HL-60 (cell line): ENCODE measurements around the gene CCL19.

Experiments
- DNase-seq, 2 experiments: peaks; one replicate each; pipeline ENCODE4 v3.0.0-alpha.2; 2010 to 2020; ENCODE audit warnings: low read depth in 1 of 2, low spot score in 1 of 2
- H3K27ac ChIP-seq: fragments of 250-450 bp; sonication (Bioruptor Pico); replicated peaks from 2 replicates; pipeline ENCODE4 v1.5.1; 2020; ENCODE audit warnings: mild to moderate bottlenecking, moderate library complexity
- H3K27me3 ChIP-seq: fragments of 250-450 bp; sonication (Bioruptor Pico); 2 replicates; pipeline ENCODE4 v1.5.1; 2021; ENCODE audit warnings: mild to moderate bottlenecking, moderate library complexity; ENCODE audit not compliant: insufficient read depth, poor library complexity, severe bottlenecking
- H3K4me3 ChIP-seq: replicated peaks from 2 replicates; pipeline ENCODE4 v1.5.1; 2011; ENCODE audit warnings: mild to moderate bottlenecking, control low read depth, low read length; ENCODE audit not compliant: insufficient read depth
- CTCF ChIP-seq: IDR thresholded peaks from one replicate; pipeline ENCODE4 v1.5.1; 2011; ENCODE audit warnings: low read length, control low read depth, inconsistent platforms; ENCODE audit not compliant: insufficient read depth
- GABPA ChIP-seq: IDR thresholded peaks from 2 replicates; pipeline ENCODE4 v1.6.1; 2012; ENCODE audit warnings: low read depth
- POLR2AphosphoS5 ChIP-seq: IDR thresholded peaks from 2 replicates; pipeline ENCODE4 v1.6.1; 2012; ENCODE audit warnings: low read depth
- REST ChIP-seq: IDR thresholded peaks from 2 replicates; pipeline ENCODE4 v1.6.1; 2012; ENCODE audit warnings: low read depth; ENCODE audit not compliant: insufficient replicate concordance
- SPI1 ChIP-seq: IDR thresholded peaks from 2 replicates; pipeline ENCODE4 v1.6.1; 2012; ENCODE audit warnings: low read depth, mild to moderate bottlenecking, borderline replicate concordance

The CCL19 gene

GRCh38 chr9:34717996-34718614 is 27.0 kb upstream of the CCL19 start:
- Histone ChIP-seq H3K27ac (no peak overlapping the region), H3K27me3 (peaks cover 4% of the 10 kb centered on the region), H3K4me3 (no peak overlapping the region)
- no peak for DNase-seq
- TF ChIP-seq POLR2AphosphoS5 (no peak), REST (no peak), SPI1 (no peak), CTCF (no peak), GABPA (no peak)

- no peak for DNase-seq
- H3K4me3 ChIP-seq: no peak overlapping the region
- no peak for TF ChIP-seq GABPA
- TF ChIP-seq POLR2AphosphoS5: no peak
- no peak for TF ChIP-seq CTCF
- TF ChIP-seq REST: no peak
Observed at GRCh38 chr9:34716711-34717110, 25.6 kb upstream of the CCL19 start.

GRCh38 chr9:34715639-34716215 is 24.7 kb upstream of the CCL19 start:
- Histone ChIP-seq H3K4me3 (no peak overlapping the region), H3K27me3 (peaks cover 4% of the 10 kb centered on the region), H3K27ac (no peak overlapping the region)
- TF ChIP-seq POLR2AphosphoS5 (no peak), GABPA (no peak), REST (no peak), CTCF (no peak), SPI1 (no peak)
- no peak for DNase-seq

More at GRCh38 chr9:34716711-34717110, 25.6 kb upstream of the CCL19 start:
- H3K27me3 ChIP-seq: peaks cover 4% of the 10 kb centered on the region
- no peak overlapping the region for H3K27ac ChIP-seq
